HEK293 (cell line): ENCODE measurements around the gene ADAM33.

Experiments
- CTCF ChIA-PET: fragments of 350-600 bp; formaldehyde crosslinking; extraction: SDS; loops from one replicate; lab custom pipeline; 2021; ENCODE audit warnings: antibody characterized with exemption; lab: Yijun Ruan, JAX
- POLR2A ChIA-PET: fragments of 300-600 bp; formaldehyde crosslinking; extraction: SDS; loops from one replicate; lab custom pipeline; 2020; ENCODE audit warnings: antibody characterized with exemption, inconsistent platforms; lab: Yijun Ruan, JAX
- H3K27ac ChIP-seq: fragments of 200-500 bp; sonication (Bioruptor generic); 2 replicates; pipeline ENCODE4 v1.5.1; 2014; ENCODE audit warnings: low read depth, low read length, control low read depth, inconsistent platforms; ENCODE audit errors: extremely low read depth
- H3K36me3 ChIP-seq, 2 experiments: fragments of 200-500 bp in 1 of 2; sonication (Bioruptor generic) in 1 of 2; 1 replicate in 1 of 2; 2 replicates in 1 of 2; pipeline ENCODE4 v1.5.1; 2014 to 2017; ENCODE audit warnings: inconsistent platforms in 2 of 2, low read length in 2 of 2; ENCODE audit not compliant: control insufficient read depth in 2 of 2, insufficient read depth in 1 of 2
- H3K4me1 ChIP-seq: fragments of 200-500 bp; sonication (Bioruptor generic); 2 replicates; pipeline ENCODE4 v1.5.1; 2014; ENCODE audit warnings: mild to moderate bottlenecking, low read length, inconsistent platforms; ENCODE audit not compliant: control insufficient read depth, insufficient read depth
- H3K4me3 ChIP-seq: 2 replicates; pipeline ENCODE4 v1.5.1; 2011; ENCODE audit warnings: low read depth, mild to moderate bottlenecking, control low read depth, low read length, moderate library complexity
- H3K9me3 ChIP-seq: fragments of 200-500 bp; sonication (Bioruptor generic); 2 replicates; pipeline ENCODE4 v1.5.1; 2014; ENCODE audit warnings: low read depth, low read length, inconsistent platforms; ENCODE audit not compliant: control insufficient read depth, insufficient read depth
- BCL11A ChIP-seq: fragments of 450-650 bp; formaldehyde crosslinking; IDR thresholded peaks from 2 replicates; pipeline ENCODE4 v1.5.1; 2016; ENCODE audit warnings: low read depth, missing biosample characterization, missing genetic modification characterization
- HOXA7 ChIP-seq: sonication (generic); formaldehyde crosslinking; IDR thresholded peaks from 2 replicates; pipeline ENCODE4 v1.8.1; 2022; ENCODE audit warnings: missing genetic modification reagents, borderline replicate concordance
- HOXD13 ChIP-seq: sonication (generic); formaldehyde crosslinking; IDR thresholded peaks from 2 replicates; pipeline ENCODE4 v1.8.0; 2022; ENCODE audit warnings: missing genetic modification reagents, borderline replicate concordance
- MZF1 ChIP-seq: fragments of 450-650 bp; formaldehyde crosslinking; IDR thresholded peaks from 2 replicates; pipeline ENCODE4 v1.5.1; 2017; ENCODE audit warnings: missing biosample characterization, missing genetic modification characterization, borderline replicate concordance
- WT1 ChIP-seq: fragments of 450-650 bp; formaldehyde crosslinking; IDR thresholded peaks from 2 replicates; pipeline ENCODE4 v1.5.1; 2016; ENCODE audit warnings: missing biosample characterization, missing genetic modification characterization
- ZBTB1 ChIP-seq: fragments of 450-650 bp; formaldehyde crosslinking; IDR thresholded peaks from 2 replicates; pipeline ENCODE4 v1.5.1; 2016; ENCODE audit warnings: missing biosample characterization, missing genetic modification characterization
- ZNF169 ChIP-seq: fragments of 450-650 bp; formaldehyde crosslinking; IDR thresholded peaks from 2 replicates; pipeline ENCODE4 v1.5.1; 2016; ENCODE audit warnings: missing biosample characterization, missing genetic modification characterization
- ZNF175 ChIP-seq: fragments of 450-650 bp; formaldehyde crosslinking; IDR thresholded peaks from 2 replicates; pipeline ENCODE4 v1.5.1; 2016; ENCODE audit warnings: missing biosample characterization, missing genetic modification characterization
- ZNF202 ChIP-seq: fragments of 450-650 bp; formaldehyde crosslinking; IDR thresholded peaks from 2 replicates; pipeline ENCODE4 v1.5.1; 2016; ENCODE audit warnings: missing biosample characterization, missing genetic modification characterization, borderline replicate concordance
- ZNF24 ChIP-seq: fragments of 450-650 bp; formaldehyde crosslinking; IDR thresholded peaks from 2 replicates; pipeline ENCODE4 v1.5.1; 2016; ENCODE audit warnings: missing biosample characterization, missing genetic modification characterization
- ZNF266 ChIP-seq: fragments of 450-650 bp; formaldehyde crosslinking; IDR thresholded peaks from 2 replicates; pipeline ENCODE4 v1.5.1; 2016; ENCODE audit warnings: missing biosample characterization, missing genetic modification characterization, low read depth
- ZNF37A ChIP-seq: fragments of 450-650 bp; IDR thresholded peaks from 2 replicates; pipeline ENCODE4 v1.5.1; 2018; ENCODE audit warnings: missing biosample characterization, missing genetic modification characterization
- ZNF549 ChIP-seq: fragments of 450-650 bp; IDR thresholded peaks from 2 replicates; pipeline ENCODE4 v1.5.1; 2018; ENCODE audit warnings: missing biosample characterization, missing genetic modification characterization, mild to moderate bottlenecking, inconsistent platforms, moderate library complexity
- ZNF560 ChIP-seq: fragments of 450-650 bp; formaldehyde crosslinking; IDR thresholded peaks from 2 replicates; pipeline ENCODE4 v1.5.1; 2017; ENCODE audit warnings: missing biosample characterization, missing genetic modification characterization, borderline replicate concordance
- ZNF707 ChIP-seq: fragments of 450-650 bp; formaldehyde crosslinking; IDR thresholded peaks from 2 replicates; pipeline ENCODE4 v1.5.1; 2016; ENCODE audit warnings: missing biosample characterization, missing genetic modification characterization
- ZNF837 ChIP-seq: fragments of 450-650 bp; formaldehyde crosslinking; IDR thresholded peaks from 2 replicates; pipeline ENCODE4 v1.5.1; 2016; ENCODE audit warnings: missing biosample characterization, missing genetic modification characterization
- ZXDB ChIP-seq: fragments of 450-650 bp; formaldehyde crosslinking; IDR thresholded peaks from 2 replicates; pipeline ENCODE4 v1.5.1; 2016; ENCODE audit warnings: missing biosample characterization, missing genetic modification characterization
- TF ChIP-seq, protein P1 (sequence below): fragments of 450-650 bp; IDR thresholded peaks from 2 replicates; pipeline ENCODE4 v1.5.1; 2018; ENCODE audit warnings: missing biosample characterization, missing genetic modification characterization
- TF ChIP-seq, protein P2 (sequence below): fragments of 450-650 bp; formaldehyde crosslinking; IDR thresholded peaks from 2 replicates; pipeline ENCODE4 v1.5.1; 2017; ENCODE audit warnings: missing biosample characterization, missing genetic modification characterization
- TF ChIP-seq, protein P3 (sequence below): fragments of 450-650 bp; formaldehyde crosslinking; IDR thresholded peaks from 2 replicates; pipeline ENCODE4 v1.5.1; 2016; ENCODE audit warnings: missing biosample characterization, missing genetic modification characterization, low read depth
- TF ChIP-seq, protein P4 (sequence below): fragments of 450-650 bp; formaldehyde crosslinking; conservative IDR thresholded peaks from 2 replicates; pipeline ENCODE4 v1.5.1; 2016; ENCODE audit warnings: low read depth, missing biosample characterization, missing genetic modification characterization

ADAM33 gene

DNA sequence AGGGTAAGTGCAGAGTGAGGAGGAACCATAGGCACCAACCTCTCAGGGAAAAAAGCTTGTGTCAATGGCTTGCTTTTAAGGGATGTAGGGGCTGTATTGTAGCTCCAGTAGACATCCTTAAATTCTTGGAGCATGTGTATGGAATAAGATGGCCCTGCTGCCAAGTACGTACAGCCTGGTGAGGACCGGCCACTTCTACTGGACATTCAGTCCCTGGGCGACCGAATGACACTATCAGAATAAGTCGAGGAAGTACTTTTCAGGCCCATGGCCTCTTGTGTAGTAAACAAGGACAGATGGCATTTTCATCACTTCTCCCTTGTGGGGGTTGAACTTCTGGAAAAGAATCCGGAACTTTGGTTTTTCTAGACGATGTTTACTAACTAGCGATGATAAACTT, 51.4 kb downstream of the ADAM33 start (continued):
- TF ChIP-seq ZNF549 (tag by site-specific recombination): no peak
- TF ChIP-seq ZNF707 (tag by site-specific recombination): no peak

DNA sequence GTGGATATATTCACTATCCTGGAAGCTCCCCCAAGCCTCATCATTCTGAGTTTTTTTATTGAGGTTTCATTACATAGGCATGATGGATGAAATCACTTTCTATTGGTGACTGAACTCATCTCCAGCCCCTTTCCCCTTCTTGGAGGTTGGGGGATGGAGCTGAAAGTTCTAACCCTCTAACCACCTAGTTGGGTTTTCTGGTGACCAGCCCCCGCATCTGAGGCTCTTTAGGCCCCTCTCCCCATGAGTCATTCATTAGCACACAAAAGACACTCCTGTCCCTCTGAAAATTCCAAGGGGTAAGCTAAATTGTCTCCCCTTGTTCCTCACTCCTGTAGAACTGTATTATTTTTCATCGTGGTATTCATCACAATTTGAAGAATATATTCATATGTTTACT, 51.9 kb downstream of the ADAM33 start:
- POLR2A ChIA-PET: no interaction called here
- no peak overlapping the region for H3K27ac ChIP-seq
- H3K9me3 ChIP-seq: no peaks in the 10 kb centered on the region
- peaks cover 0 to 5% of the 10 kb centered on the region in 2 experiments; a peak in 2 of 3 replicates for H3K36me3 ChIP-seq
- CTCF ChIA-PET: interaction anchor here (0.8 kb wide), 1 partner anchor 81 kb away, joined by 3 read pairs; no protein-coding TSS in a partner anchor
- no peak overlapping the region for H3K4me3 ChIP-seq
- TF ChIP-seq ZXDB (tag by site-specific recombination): no peak
- TF ChIP-seq, protein P1, sequence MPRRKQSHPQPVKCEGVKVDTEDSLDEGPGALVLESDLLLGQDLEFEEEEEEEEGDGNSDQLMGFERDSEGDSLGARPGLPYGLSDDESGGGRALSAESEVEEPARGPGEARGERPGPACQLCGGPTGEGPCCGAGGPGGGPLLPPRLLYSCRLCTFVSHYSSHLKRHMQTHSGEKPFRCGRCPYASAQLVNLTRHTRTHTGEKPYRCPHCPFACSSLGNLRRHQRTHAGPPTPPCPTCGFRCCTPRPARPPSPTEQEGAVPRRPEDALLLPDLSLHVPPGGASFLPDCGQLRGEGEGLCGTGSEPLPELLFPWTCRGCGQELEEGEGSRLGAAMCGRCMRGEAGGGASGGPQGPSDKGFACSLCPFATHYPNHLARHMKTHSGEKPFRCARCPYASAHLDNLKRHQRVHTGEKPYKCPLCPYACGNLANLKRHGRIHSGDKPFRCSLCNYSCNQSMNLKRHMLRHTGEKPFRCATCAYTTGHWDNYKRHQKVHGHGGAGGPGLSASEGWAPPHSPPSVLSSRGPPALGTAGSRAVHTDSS (tag by site-specific recombination): no peak
- TF ChIP-seq, protein P2, sequence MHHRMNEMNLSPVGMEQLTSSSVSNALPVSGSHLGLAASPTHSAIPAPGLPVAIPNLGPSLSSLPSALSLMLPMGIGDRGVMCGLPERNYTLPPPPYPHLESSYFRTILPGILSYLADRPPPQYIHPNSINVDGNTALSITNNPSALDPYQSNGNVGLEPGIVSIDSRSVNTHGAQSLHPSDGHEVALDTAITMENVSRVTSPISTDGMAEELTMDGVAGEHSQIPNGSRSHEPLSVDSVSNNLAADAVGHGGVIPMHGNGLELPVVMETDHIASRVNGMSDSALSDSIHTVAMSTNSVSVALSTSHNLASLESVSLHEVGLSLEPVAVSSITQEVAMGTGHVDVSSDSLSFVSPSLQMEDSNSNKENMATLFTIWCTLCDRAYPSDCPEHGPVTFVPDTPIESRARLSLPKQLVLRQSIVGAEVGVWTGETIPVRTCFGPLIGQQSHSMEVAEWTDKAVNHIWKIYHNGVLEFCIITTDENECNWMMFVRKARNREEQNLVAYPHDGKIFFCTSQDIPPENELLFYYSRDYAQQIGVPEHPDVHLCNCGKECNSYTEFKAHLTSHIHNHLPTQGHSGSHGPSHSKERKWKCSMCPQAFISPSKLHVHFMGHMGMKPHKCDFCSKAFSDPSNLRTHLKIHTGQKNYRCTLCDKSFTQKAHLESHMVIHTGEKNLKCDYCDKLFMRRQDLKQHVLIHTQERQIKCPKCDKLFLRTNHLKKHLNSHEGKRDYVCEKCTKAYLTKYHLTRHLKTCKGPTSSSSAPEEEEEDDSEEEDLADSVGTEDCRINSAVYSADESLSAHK (tag by site-specific recombination): no peak
- no peak for TF ChIP-seq ZNF37A (tag by site-specific recombination)
- TF ChIP-seq, protein P3, sequence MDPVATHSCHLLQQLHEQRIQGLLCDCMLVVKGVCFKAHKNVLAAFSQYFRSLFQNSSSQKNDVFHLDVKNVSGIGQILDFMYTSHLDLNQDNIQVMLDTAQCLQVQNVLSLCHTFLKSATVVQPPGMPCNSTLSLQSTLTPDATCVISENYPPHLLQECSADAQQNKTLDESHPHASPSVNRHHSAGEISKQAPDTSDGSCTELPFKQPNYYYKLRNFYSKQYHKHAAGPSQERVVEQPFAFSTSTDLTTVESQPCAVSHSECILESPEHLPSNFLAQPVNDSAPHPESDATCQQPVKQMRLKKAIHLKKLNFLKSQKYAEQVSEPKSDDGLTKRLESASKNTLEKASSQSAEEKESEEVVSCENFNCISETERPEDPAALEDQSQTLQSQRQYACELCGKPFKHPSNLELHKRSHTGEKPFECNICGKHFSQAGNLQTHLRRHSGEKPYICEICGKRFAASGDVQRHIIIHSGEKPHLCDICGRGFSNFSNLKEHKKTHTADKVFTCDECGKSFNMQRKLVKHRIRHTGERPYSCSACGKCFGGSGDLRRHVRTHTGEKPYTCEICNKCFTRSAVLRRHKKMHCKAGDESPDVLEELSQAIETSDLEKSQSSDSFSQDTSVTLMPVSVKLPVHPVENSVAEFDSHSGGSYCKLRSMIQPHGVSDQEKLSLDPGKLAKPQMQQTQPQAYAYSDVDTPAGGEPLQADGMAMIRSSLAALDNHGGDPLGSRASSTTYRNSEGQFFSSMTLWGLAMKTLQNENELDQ: no peak
- no peak for TF ChIP-seq ZNF707 (tag by site-specific recombination)
- TF ChIP-seq MZF1: no peak
- TF ChIP-seq ZNF175: no peak
- no peak for TF ChIP-seq ZNF560 (tag by site-specific recombination)
- TF ChIP-seq WT1 (tag by site-specific recombination): no peak
- TF ChIP-seq ZNF202 (tag by site-specific recombination): no peak
- H3K4me1 ChIP-seq: no peaks in the 10 kb centered on the region

DNA sequence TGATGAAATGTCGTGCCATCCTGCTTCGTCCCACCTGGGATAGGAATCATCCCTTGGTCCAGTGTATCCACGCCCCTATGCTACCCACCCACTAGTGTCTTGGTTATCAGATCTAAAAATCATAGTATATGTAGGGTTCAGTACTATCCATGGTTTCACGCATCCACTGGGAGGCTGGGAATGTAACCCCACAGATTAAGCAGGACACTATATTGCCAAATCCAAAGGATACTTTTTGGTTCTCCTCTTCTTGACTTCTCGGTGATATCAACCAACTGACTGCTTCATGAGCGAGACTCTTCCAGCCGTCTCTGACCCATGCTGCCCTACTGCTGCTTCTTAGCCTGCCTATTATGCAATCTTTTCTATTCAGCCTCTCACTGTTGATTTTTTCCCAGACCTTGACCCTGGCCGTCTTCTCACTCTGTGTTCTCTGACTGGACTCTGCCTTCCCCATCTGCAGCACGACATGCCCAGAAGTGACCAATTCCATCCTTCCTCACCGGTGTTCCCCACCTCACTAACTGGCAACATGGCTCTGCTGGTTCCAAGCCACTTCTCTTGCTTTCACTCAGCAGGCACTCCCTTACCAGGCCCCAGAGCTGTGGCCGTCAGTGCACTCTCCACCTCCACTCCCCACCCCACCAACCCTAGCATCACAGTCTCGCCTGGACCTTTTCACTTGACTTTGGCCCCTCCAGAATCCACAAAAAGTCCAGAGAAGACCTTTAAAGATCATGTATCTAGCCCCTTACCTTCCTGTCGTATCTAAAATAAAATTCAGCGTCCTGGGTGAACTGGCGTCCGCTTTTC, 53.1 kb downstream of the ADAM33 start:
- POLR2A ChIA-PET: no interaction called here
- CTCF ChIA-PET: no interaction called here
- no peaks in the 10 kb centered on the region for H3K9me3 ChIP-seq
- no peak overlapping the region for H3K27ac ChIP-seq
- no peak overlapping the region for H3K4me3 ChIP-seq
- H3K4me1 ChIP-seq: no peaks in the 10 kb centered on the region
- peaks cover 0 to 5% of the 10 kb centered on the region in 2 experiments; a peak in 2 of 3 replicates for H3K36me3 ChIP-seq
- TF ChIP-seq HOXD13 (CRISPR knock-in tag): no peak
- TF ChIP-seq ZNF175: no peak
- TF ChIP-seq ZNF24 (tag by site-specific recombination): no peak
- TF ChIP-seq BCL11A (tag by site-specific recombination): no peak
- TF ChIP-seq ZNF169 (tag by site-specific recombination): no peak
- no peak for TF ChIP-seq WT1 (tag by site-specific recombination)
- TF ChIP-seq, protein P4, sequence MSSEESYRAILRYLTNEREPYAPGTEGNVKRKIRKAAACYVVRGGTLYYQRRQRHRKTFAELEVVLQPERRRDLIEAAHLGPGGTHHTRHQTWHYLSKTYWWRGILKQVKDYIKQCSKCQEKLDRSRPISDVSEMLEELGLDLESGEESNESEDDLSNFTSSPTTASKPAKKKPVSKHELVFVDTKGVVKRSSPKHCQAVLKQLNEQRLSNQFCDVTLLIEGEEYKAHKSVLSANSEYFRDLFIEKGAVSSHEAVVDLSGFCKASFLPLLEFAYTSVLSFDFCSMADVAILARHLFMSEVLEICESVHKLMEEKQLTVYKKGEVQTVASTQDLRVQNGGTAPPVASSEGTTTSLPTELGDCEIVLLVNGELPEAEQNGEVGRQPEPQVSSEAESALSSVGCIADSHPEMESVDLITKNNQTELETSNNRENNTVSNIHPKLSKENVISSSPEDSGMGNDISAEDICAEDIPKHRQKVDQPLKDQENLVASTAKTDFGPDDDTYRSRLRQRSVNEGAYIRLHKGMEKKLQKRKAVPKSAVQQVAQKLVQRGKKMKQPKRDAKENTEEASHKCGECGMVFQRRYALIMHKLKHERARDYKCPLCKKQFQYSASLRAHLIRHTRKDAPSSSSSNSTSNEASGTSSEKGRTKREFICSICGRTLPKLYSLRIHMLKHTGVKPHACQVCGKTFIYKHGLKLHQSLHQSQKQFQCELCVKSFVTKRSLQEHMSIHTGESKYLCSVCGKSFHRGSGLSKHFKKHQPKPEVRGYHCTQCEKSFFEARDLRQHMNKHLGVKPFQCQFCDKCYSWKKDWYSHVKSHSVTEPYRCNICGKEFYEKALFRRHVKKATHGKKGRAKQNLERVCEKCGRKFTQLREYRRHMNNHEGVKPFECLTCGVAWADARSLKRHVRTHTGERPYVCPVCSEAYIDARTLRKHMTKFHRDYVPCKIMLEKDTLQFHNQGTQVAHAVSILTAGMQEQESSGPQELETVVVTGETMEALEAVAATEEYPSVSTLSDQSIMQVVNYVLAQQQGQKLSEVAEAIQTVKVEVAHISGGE (tag by site-specific recombination): no peak
- TF ChIP-seq HOXA7: no peak
- TF ChIP-seq ZNF266 (tag by site-specific recombination): no peak
- no peak for TF ChIP-seq ZNF837 (tag by site-specific recombination)
- no peak for TF ChIP-seq ZBTB1 (tag by site-specific recombination)
